ENCODE measurements around the gene KCNQ1.
A peak's percentile ranks its signal among the peaks of the same experiment; 100 is the strongest.

KCNQ1 gene

GRCh38 chr11:2799881-2800654, 355.3 kb downstream of the KCNQ1 start:
- no peak overlapping the region for H3K23ac ChIP-seq (ENCODE audit: low read length in 2 of 2)
- H3K4me1 ChIP-seq (ENCODE audit: control insufficient read depth, insufficient read depth, low read depth, low read length): peaks cover 2% of the 10 kb centered on the region
- no peak overlapping the region for H3K18ac ChIP-seq (ENCODE audit: low read depth in 1 of 2, low read length in 2 of 2)

GRCh38 chr11:2800655-2801531, 356.1 kb downstream of the KCNQ1 start:
- 90% methylated on average over 12 of the region's 12 CpGs for WGBS
- no peak overlapping the region for H3K27ac ChIP-seq (ENCODE audit: low read length, poor library complexity, severe bottlenecking)
- peaks cover 2% of the 10 kb centered on the region for H3K4me1 ChIP-seq (ENCODE audit: control insufficient read depth, insufficient read depth, low read depth, low read length)
- H3K27me3 ChIP-seq (ENCODE audit: control insufficient read depth in 1 of 2, insufficient read depth in 1 of 2, low read length in 2 of 2): peaks cover 15 to 60% of the 10 kb centered on the region in 2 experiments
- H2BK120ac ChIP-seq (ENCODE audit: low read depth, low read length): no peak overlapping the region
- no peak overlapping the region for H2AFZ ChIP-seq (ENCODE audit: low read depth, low read length)
- H2BK15ac ChIP-seq (ENCODE audit: low read depth, poor library complexity, severe bottlenecking): no peak overlapping the region
- no peak overlapping the region for H3K4ac ChIP-seq (ENCODE audit: low read depth in 1 of 2, low read length in 2 of 2)
- H2BK5ac ChIP-seq (ENCODE audit: low read depth, low read length, poor library complexity, severe bottlenecking): no peak overlapping the region
- H4K8ac ChIP-seq (ENCODE audit: low read length): no peak overlapping the region
- no peak overlapping the region for H3K4me3 ChIP-seq (ENCODE audit: insufficient read depth in 1 of 2, low read depth in 1 of 2, low read length in 2 of 2)
- no peak overlapping the region for H3K4me2 ChIP-seq (ENCODE audit: low read length, poor library complexity, severe bottlenecking)
- H3K18ac ChIP-seq (ENCODE audit: low read depth in 1 of 2, low read length in 2 of 2): no peak overlapping the region
- no peak overlapping the region for H2AK5ac ChIP-seq (ENCODE audit: low read length, severe bottlenecking)
- no peaks in the 10 kb centered on the region for H3K36me3 ChIP-seq (ENCODE audit: control insufficient read depth in 1 of 2, insufficient read depth in 2 of 2, low read depth in 1 of 2, low read length in 2 of 2)
- H3K14ac ChIP-seq (ENCODE audit: low read length in 2 of 2): peak overlapping the region in 1 of 2 experiments; percentile 6
- no peaks in the 10 kb centered on the region for H3K79me1 ChIP-seq (replicated peaks; ENCODE audit: low read length, poor library complexity, severe bottlenecking)
- no peaks in the 10 kb centered on the region for H3K9me3 ChIP-seq (ENCODE audit: control insufficient read depth, low read length)
- no peak overlapping the region for H4K91ac ChIP-seq (ENCODE audit: low read length)
- H3K9ac ChIP-seq (ENCODE audit: low read length): no peak overlapping the region
- peak overlapping the region in 1 of 2 experiments; percentile 58 for H2BK12ac ChIP-seq (ENCODE audit: low read length in 2 of 2)
- no peak for DNase-seq
- no peak overlapping the region for H3K23ac ChIP-seq (ENCODE audit: low read length in 2 of 2)

More at GRCh38 chr11:2799881-2800654, 355.3 kb downstream of the KCNQ1 start:
- peak overlapping the region; percentile 26 for H2BK15ac ChIP-seq (ENCODE audit: low read depth, poor library complexity, severe bottlenecking)
- no peaks in the 10 kb centered on the region for H3K36me3 ChIP-seq (ENCODE audit: control insufficient read depth in 1 of 2, insufficient read depth in 2 of 2, low read depth in 1 of 2, low read length in 2 of 2)
- no peak overlapping the region for H3K4me3 ChIP-seq (ENCODE audit: insufficient read depth in 1 of 2, low read depth in 1 of 2, low read length in 2 of 2)
- WGBS: 84% methylated on average over 10 of the region's 15 CpGs
- H3K4me2 ChIP-seq (ENCODE audit: low read length, poor library complexity, severe bottlenecking): no peak overlapping the region
- H3K79me1 ChIP-seq (replicated peaks; ENCODE audit: low read length, poor library complexity, severe bottlenecking): no peaks in the 10 kb centered on the region
- no peak overlapping the region for H3K4ac ChIP-seq (ENCODE audit: low read depth in 1 of 2, low read length in 2 of 2)
- H2AK5ac ChIP-seq (ENCODE audit: low read length, severe bottlenecking): no peak overlapping the region
- H3K9me3 ChIP-seq (ENCODE audit: control insufficient read depth, low read length): no peaks in the 10 kb centered on the region
- no peak overlapping the region for H4K8ac ChIP-seq (ENCODE audit: low read length)
- peak overlapping the region in 1 of 2 experiments; percentile 37 for H2BK12ac ChIP-seq (ENCODE audit: low read length in 2 of 2)
- H3K9ac ChIP-seq (ENCODE audit: low read length): no peak overlapping the region
- H2AFZ ChIP-seq (ENCODE audit: low read depth, low read length): no peak overlapping the region
- no peak overlapping the region for H3K14ac ChIP-seq (ENCODE audit: low read length in 2 of 2)
- peaks cover 15 to 52% of the 10 kb centered on the region in 2 experiments for H3K27me3 ChIP-seq (ENCODE audit: control insufficient read depth in 1 of 2, insufficient read depth in 1 of 2, low read length in 2 of 2)
- no peak for DNase-seq
- H4K91ac ChIP-seq (ENCODE audit: low read length): no peak overlapping the region
- H2BK120ac ChIP-seq (ENCODE audit: low read depth, low read length): no peak overlapping the region
- H3K27ac ChIP-seq (ENCODE audit: low read length, poor library complexity, severe bottlenecking): no peak overlapping the region
- H2BK5ac ChIP-seq (ENCODE audit: low read depth, low read length, poor library complexity, severe bottlenecking): no peak overlapping the region

GRCh38 chr11:2801711-2802388, 357.0 kb downstream of the KCNQ1 start:
- H3K14ac ChIP-seq (ENCODE audit: low read length in 2 of 2): no peak overlapping the region
- no peak overlapping the region for H2BK120ac ChIP-seq (ENCODE audit: low read depth, low read length)
- H3K36me3 ChIP-seq (ENCODE audit: control insufficient read depth in 1 of 2, insufficient read depth in 2 of 2, low read depth in 1 of 2, low read length in 2 of 2): no peaks in the 10 kb centered on the region
- no peak overlapping the region for H2BK5ac ChIP-seq (ENCODE audit: low read depth, low read length, poor library complexity, severe bottlenecking)
- no peak overlapping the region for H3K4me2 ChIP-seq (ENCODE audit: low read length, poor library complexity, severe bottlenecking)
- H3K79me1 ChIP-seq (replicated peaks; ENCODE audit: low read length, poor library complexity, severe bottlenecking): no peaks in the 10 kb centered on the region
- H3K4me3 ChIP-seq (ENCODE audit: insufficient read depth in 1 of 2, low read depth in 1 of 2, low read length in 2 of 2): no peak overlapping the region
- no peak overlapping the region for H2BK12ac ChIP-seq (ENCODE audit: low read length in 2 of 2)
- no peak for DNase-seq
- H3K9me3 ChIP-seq (ENCODE audit: control insufficient read depth, low read length): no peaks in the 10 kb centered on the region
- H3K4ac ChIP-seq (ENCODE audit: low read depth in 1 of 2, low read length in 2 of 2): no peak overlapping the region
- no peak overlapping the region for H2BK15ac ChIP-seq (ENCODE audit: low read depth, poor library complexity, severe bottlenecking)
- peaks cover 22 to 69% of the 10 kb centered on the region in 2 experiments for H3K27me3 ChIP-seq (ENCODE audit: control insufficient read depth in 1 of 2, insufficient read depth in 1 of 2, low read length in 2 of 2)
- no peak overlapping the region for H4K8ac ChIP-seq (ENCODE audit: low read length)
- 84% methylated on average over 21 of the region's 22 CpGs for WGBS
- no peak overlapping the region for H4K91ac ChIP-seq (ENCODE audit: low read length)
- no peak overlapping the region for H3K23ac ChIP-seq (ENCODE audit: low read length in 2 of 2)
- no peak overlapping the region for H3K27ac ChIP-seq (ENCODE audit: low read length, poor library complexity, severe bottlenecking)
- H3K4me1 ChIP-seq (ENCODE audit: control insufficient read depth, insufficient read depth, low read depth, low read length): peaks cover 2% of the 10 kb centered on the region
- peak overlapping the region; percentile 15 for H2AFZ ChIP-seq (ENCODE audit: low read depth, low read length)
- no peak overlapping the region for H3K9ac ChIP-seq (ENCODE audit: low read length)
- H3K18ac ChIP-seq (ENCODE audit: low read depth in 1 of 2, low read length in 2 of 2): peak overlapping the region in 1 of 2 experiments; percentile 21
- no peak overlapping the region for H2AK5ac ChIP-seq (ENCODE audit: low read length, severe bottlenecking)

All from mesenchymal stem cell (in vitro differentiated cells and primary cell).